ENCODE data around the gene SCN11A. TPM values are rescaled to one million over a fixed set of nuclear protein-coding genes. Genes with fewer than 3 reads are reported as not detected.

Gene SCN11A
- total RNA-seq, 1 donor from 2014 or later, result not detected

GRCh38 chr3:39090922-39091321 is 39.2 kb upstream of the SCN11A start:
- no peak for TF ChIP-seq CTCF (IDR thresholded peaks at IDR 0.05; ENCODE audit: insufficient read depth, low read length, severe bottlenecking)
- no peaks in the 10 kb centered on the region for H3K27me3 ChIP-seq (ENCODE audit: control insufficient read depth, insufficient read depth, low read length)
- no peak overlapping the region for H3K4me3 ChIP-seq (ENCODE audit: low read depth, low read length)
- H3K36me3 ChIP-seq (ENCODE audit: control insufficient read depth, insufficient read depth, low read length), result peaks cover 10% of the 10 kb centered on the region
- FAIRE-seq (no peak), DNase-seq (ENCODE audit: low read depth) (no peak)

- H3K4me3 ChIP-seq (ENCODE audit: low read depth, low read length), result no peak overlapping the region
- H3K36me3 ChIP-seq (ENCODE audit: control insufficient read depth, insufficient read depth, low read length), result peaks cover 5% of the 10 kb centered on the region
- no peak for FAIRE-seq
- H3K27me3 ChIP-seq (ENCODE audit: control insufficient read depth, insufficient read depth, low read length), result no peaks in the 10 kb centered on the region
- peak; percentile 15 for DNase-seq (ENCODE audit: low read depth)
- no peak for TF ChIP-seq CTCF (IDR thresholded peaks at IDR 0.05; ENCODE audit: insufficient read depth, low read length, severe bottlenecking)
Measured at GRCh38 chr3:39088889-39089288, 37.1 kb upstream of the SCN11A start.

GRCh38 chr3:39088456-39088855 is 36.7 kb upstream of the SCN11A start:
- H3K27me3 ChIP-seq (ENCODE audit: control insufficient read depth, insufficient read depth, low read length), result no peaks in the 10 kb centered on the region
- H3K36me3 ChIP-seq (ENCODE audit: control insufficient read depth, insufficient read depth, low read length), result peaks cover 4% of the 10 kb centered on the region
- H3K4me3 ChIP-seq (ENCODE audit: low read depth, low read length), result no peak overlapping the region
- no peak for TF ChIP-seq CTCF (IDR thresholded peaks at IDR 0.05; ENCODE audit: insufficient read depth, low read length, severe bottlenecking)
- no peak for DNase-seq (ENCODE audit: low read depth)
- no peak for FAIRE-seq

- peaks cover 4% of the 10 kb centered on the region for H3K36me3 ChIP-seq (ENCODE audit: control insufficient read depth, insufficient read depth, low read length)
- no peak for TF ChIP-seq CTCF (IDR thresholded peaks at IDR 0.05; ENCODE audit: insufficient read depth, low read length, severe bottlenecking)
- DNase-seq (ENCODE audit: low read depth), result no peak
- H3K27me3 ChIP-seq (ENCODE audit: control insufficient read depth, insufficient read depth, low read length), result no peaks in the 10 kb centered on the region
- no peak overlapping the region for H3K4me3 ChIP-seq (ENCODE audit: low read depth, low read length)
- no peak for FAIRE-seq
Measured at GRCh38 chr3:39086144-39086543, 34.4 kb upstream of the SCN11A start.

- Histone ChIP-seq H3K36me3 (ENCODE audit: control insufficient read depth, insufficient read depth, low read length) (peaks cover 4% of the 10 kb centered on the region), H3K4me3 (ENCODE audit: low read depth, low read length) (no peak overlapping the region), H3K27me3 (ENCODE audit: control insufficient read depth, insufficient read depth, low read length) (no peaks in the 10 kb centered on the region)
- FAIRE-seq, result peak; percentile 89
- no peak for DNase-seq (ENCODE audit: low read depth)
- no peak for TF ChIP-seq CTCF (IDR thresholded peaks at IDR 0.05; ENCODE audit: insufficient read depth, low read length, severe bottlenecking)
Measured at GRCh38 chr3:39082666-39083313, 31.0 kb upstream of the SCN11A start.

- Histone ChIP-seq H3K4me3 (ENCODE audit: low read depth, low read length) (no peak overlapping the region), H3K27me3 (ENCODE audit: control insufficient read depth, insufficient read depth, low read length) (no peaks in the 10 kb centered on the region), H3K36me3 (ENCODE audit: control insufficient read depth, insufficient read depth, low read length) (peaks cover 1% of the 10 kb centered on the region)
- FAIRE-seq, result no peak
- DNase-seq (ENCODE audit: low read depth), result no peak
- no peak for TF ChIP-seq CTCF (IDR thresholded peaks at IDR 0.05; ENCODE audit: insufficient read depth, low read length, severe bottlenecking)
Measured at GRCh38 chr3:39080026-39080425, 28.3 kb upstream of the SCN11A start.

Measured in bronchial epithelial cell (primary cell).